H1 (cell line): ENCODE data around the gene GEMIN7. TPM values are rescaled to one million over a fixed set of nuclear protein-coding genes. Genes with fewer than 3 reads are reported as not detected.

Experiments used
- CTCF ChIA-PET: fragments of 300-600 bp; sonication (Branson Sonifier 250); formaldehyde crosslinking; loops from one replicate; lab custom pipeline; 2021; ENCODE audit not compliant: partially characterized antibody; lab: Charles Lee
- POLR2A ChIA-PET: fragments of 300-600 bp; sonication (Branson Sonifier 250); formaldehyde crosslinking; loops from one replicate; lab custom pipeline; 2021; ENCODE audit warnings: inconsistent platforms; ENCODE audit not compliant: partially characterized antibody; lab: Charles Lee
- DNase-seq, 2 experiments: peaks; one replicate each; pipeline versions ENCODE4 v3.0.0 to v3.0.0-alpha.2; 2010 to 2022; ENCODE audit warnings: low spot score in 2 of 2, low read depth in 1 of 2, mixed read lengths in 1 of 2
- FAIRE-seq: peaks from 2 replicates; lab custom pipeline; 2011; peaks lifted over from hg19 to GRCh38; lab: Jason Lieb, UNC
- H2AFZ ChIP-seq: 2 replicates; pipeline ENCODE4 v1.8.1; 2012; ENCODE audit warnings: low read length, inconsistent platforms
- H2AK5ac ChIP-seq: 2 replicates; pipeline ENCODE4 v1.6.1; 2013; ENCODE audit warnings: low read depth, low read length
- H2BK120ac ChIP-seq: replicated peaks from 2 replicates; pipeline ENCODE3; 2013; ENCODE audit warnings: low read depth, low read length, inconsistent platforms
- H2BK12ac ChIP-seq: 2 replicates; pipeline ENCODE4 v1.6.1; 2013; ENCODE audit warnings: low read depth, low read length
- H2BK15ac ChIP-seq: 2 replicates; pipeline ENCODE4 v1.6.1; 2013; ENCODE audit warnings: low read length
- H2BK20ac ChIP-seq: 2 replicates; pipeline ENCODE4 v1.6.1; 2013; ENCODE audit warnings: low read length
- H2BK5ac ChIP-seq: 2 replicates; pipeline ENCODE4 v1.6.1; 2013; ENCODE audit warnings: low read depth, low read length
- H3K14ac ChIP-seq: 2 replicates; pipeline ENCODE4 v1.6.1; 2013; ENCODE audit warnings: inconsistent platforms; ENCODE audit not compliant: insufficient read length
- H3K18ac ChIP-seq: 2 replicates; pipeline ENCODE4 v1.6.1; 2013; ENCODE audit warnings: low read length; ENCODE audit errors: extremely low read depth
- H3K23ac ChIP-seq: 2 replicates; pipeline ENCODE4 v1.6.1; 2013; ENCODE audit warnings: inconsistent platforms; ENCODE audit not compliant: insufficient read length
- H3K23me2 ChIP-seq: 2 replicates; pipeline ENCODE4 v1.6.1; 2013; ENCODE audit warnings: low read depth, low read length
- H3K27ac ChIP-seq: 2 replicates; pipeline ENCODE4 v1.6.1; 2011; ENCODE audit warnings: low read depth, low read length, inconsistent platforms
- H3K27me3 ChIP-seq, 4 experiments: replicated peaks in 1 of 4; 1 replicate in 1 of 4; 2 replicates in 3 of 4; pipeline versions ENCODE4 v1.6.1 to v1.8.1; 2011 to 2013; ENCODE audit warnings: low read length in 3 of 4, mild to moderate bottlenecking in 3 of 4, inconsistent platforms in 2 of 4, mixed read lengths in 2 of 4, moderate library complexity in 1 of 4; ENCODE audit not compliant: control insufficient read depth in 3 of 4, insufficient read depth in 3 of 4; ENCODE audit errors: extremely low read depth in 1 of 4
- H3K36me3 ChIP-seq, 4 experiments: 2 replicates each; pipeline versions ENCODE4 v1.6.1 to v1.8.1; 2011 to 2013; ENCODE audit warnings: mild to moderate bottlenecking in 4 of 4, low read length in 3 of 4, moderate library complexity in 2 of 4, control low read depth in 1 of 4, inconsistent platforms in 1 of 4; ENCODE audit not compliant: insufficient read depth in 4 of 4, control insufficient read depth in 2 of 4
- H3K4ac ChIP-seq: replicated peaks from 2 replicates; pipeline ENCODE3; 2013; ENCODE audit warnings: low read length, low read depth, mixed read lengths, inconsistent platforms; ENCODE audit not compliant: insufficient read length
- H3K4me1 ChIP-seq, 4 experiments: replicated peaks in 1 of 4; 1 replicate in 1 of 4; 2 replicates in 3 of 4; pipeline versions ENCODE4 v1.6.1 to v1.8.1; 2011 to 2013; ENCODE audit warnings: low read length in 3 of 4, inconsistent platforms in 2 of 4, mixed read lengths in 1 of 4; ENCODE audit not compliant: insufficient read depth in 4 of 4, control insufficient read depth in 3 of 4
- H3K4me2 ChIP-seq, 2 experiments: 2 replicates each; pipeline versions ENCODE4 v1.6.1 to v1.8.1; 2011 to 2013; ENCODE audit warnings: low read depth in 2 of 2, low read length in 2 of 2, control low read depth in 1 of 2, inconsistent platforms in 1 of 2, mild to moderate bottlenecking in 1 of 2; ENCODE audit not compliant: insufficient read depth in 1 of 2
- H3K4me3 ChIP-seq, 4 experiments: fragments of 200-600, 300-600 bp in 1 of 4; sonication (generic), shearing (Covaris generic), sonication (Bioruptor Twin) in 1 of 4; 2 replicates each; pipeline versions ENCODE4 v1.5.1 to v1.8.1; 2011 to 2016; ENCODE audit warnings: low read length in 4 of 4, low read depth in 3 of 4, control low read depth in 2 of 4, inconsistent platforms in 2 of 4, mild to moderate bottlenecking in 2 of 4, mixed read lengths in 1 of 4, moderate library complexity in 1 of 4; ENCODE audit not compliant: insufficient read depth in 2 of 4; ENCODE audit errors: extremely low read depth in 1 of 4
- H3K56ac ChIP-seq: replicated peaks from 2 replicates; pipeline ENCODE3; 2013; ENCODE audit warnings: low read depth, mild to moderate bottlenecking, mixed read lengths, low read length, inconsistent platforms; ENCODE audit not compliant: insufficient read length
- H3K79me1 ChIP-seq: 2 replicates; pipeline ENCODE4 v1.6.1; 2013; ENCODE audit warnings: low read depth, low read length, control low read depth
- H3K79me2 ChIP-seq, 2 experiments: 2 replicates each; pipeline versions ENCODE4 v1.6.1 to v1.8.1; 2012 to 2013; ENCODE audit warnings: low read length in 2 of 2, mild to moderate bottlenecking in 2 of 2, inconsistent platforms in 1 of 2; ENCODE audit not compliant: insufficient read depth in 2 of 2, control insufficient read depth in 1 of 2
- H3K9ac ChIP-seq, 4 experiments: replicated peaks in 1 of 4; 1 replicate in 1 of 4; 2 replicates in 3 of 4; pipeline versions ENCODE4 v1.6.1 to v1.8.1; 2011 to 2013; ENCODE audit warnings: low read depth in 3 of 4, low read length in 3 of 4, control low read depth in 2 of 4, mild to moderate bottlenecking in 2 of 4, moderate library complexity in 2 of 4, inconsistent platforms in 1 of 4; ENCODE audit errors: extremely low read depth in 1 of 4
- H3K9me3 ChIP-seq, 2 experiments: 2 replicates each; pipeline versions ENCODE4 v1.6.1 to v1.8.1; 2012 to 2013; ENCODE audit warnings: mild to moderate bottlenecking in 2 of 2, moderate library complexity in 2 of 2, control low read depth in 1 of 2, inconsistent platforms in 1 of 2, low read depth in 1 of 2, low read length in 1 of 2, mixed read lengths in 1 of 2; ENCODE audit not compliant: insufficient read depth in 2 of 2
- H4K20me1 ChIP-seq, 2 experiments: replicated peaks in 1 of 2; 2 replicates each; pipeline versions ENCODE3 to v1.8.1; 2011 to 2013; ENCODE audit warnings: inconsistent platforms in 2 of 2, low read length in 2 of 2, mild to moderate bottlenecking in 1 of 2; ENCODE audit not compliant: insufficient read depth in 2 of 2, control insufficient read depth in 1 of 2
- H4K5ac ChIP-seq: 2 replicates; pipeline ENCODE4 v1.6.1; 2013; ENCODE audit warnings: low read length, low read depth, mixed read lengths, inconsistent platforms; ENCODE audit not compliant: insufficient read length
- H4K8ac ChIP-seq: 2 replicates; pipeline ENCODE4 v1.8.0; 2013; ENCODE audit warnings: mild to moderate bottlenecking, moderate library complexity, low read length, inconsistent platforms; ENCODE audit not compliant: insufficient read depth; ENCODE audit errors: extremely low read depth
- H4K91ac ChIP-seq: replicated peaks from 2 replicates; pipeline ENCODE3; 2013; ENCODE audit warnings: low read length, mixed read lengths, inconsistent platforms; ENCODE audit not compliant: insufficient read length
- CHD2 ChIP-seq: IDR thresholded peaks from 2 replicates; pipeline ENCODE4 v1.6.1; 2012; ENCODE audit warnings: low read length, improper control_type of control experiment
- CREB1 ChIP-seq: IDR thresholded peaks from 2 replicates; pipeline ENCODE4 v1.6.1; 2012; ENCODE audit warnings: inconsistent platforms
- GTF2F1 ChIP-seq: IDR thresholded peaks from 2 replicates; pipeline ENCODE4 v1.6.1; 2012; ENCODE audit warnings: low read depth, low read length, improper control_type of control experiment, borderline replicate concordance
- NRF1 ChIP-seq: IDR thresholded peaks from 2 replicates; pipeline ENCODE4 v1.6.1; 2011; ENCODE audit warnings: mild to moderate bottlenecking, low read depth, low read length, improper control_type of control experiment
- PHF8 ChIP-seq: fragments of 200-600 bp; sonication (generic); conservative IDR thresholded peaks from 2 replicates; pipeline ENCODE4 v1.7.1; 2012; ENCODE audit warnings: low read depth, mild to moderate bottlenecking, inconsistent platforms, low read length, moderate library complexity
- RAD21 ChIP-seq, 2 experiments: IDR thresholded peaks in 1 of 2; conservative IDR thresholded peaks in 1 of 2; 2 replicates each; pipeline ENCODE4 v1.6.1; 2011; ENCODE audit warnings: low read depth in 2 of 2, low read length in 2 of 2, improper control_type of control experiment in 1 of 2, inconsistent platforms in 1 of 2, mild to moderate bottlenecking in 1 of 2, moderate library complexity in 1 of 2
- SAP30 ChIP-seq: fragments of 300-600 bp; sonication (generic); IDR thresholded peaks from 2 replicates; pipeline ENCODE4 v1.7.1; 2012; ENCODE audit warnings: low read length, moderate library complexity, mild to moderate bottlenecking, inconsistent platforms; ENCODE audit not compliant: insufficient read depth, insufficient replicate concordance
- SP1 ChIP-seq: IDR thresholded peaks from 2 replicates; pipeline ENCODE4 v1.6.1; 2011; ENCODE audit warnings: low read depth, low read length
- SP2 ChIP-seq: IDR thresholded peaks from 2 replicates; pipeline ENCODE4 v1.6.1; 2012; ENCODE audit warnings: mild to moderate bottlenecking, low read length, inconsistent platforms
- SP4 ChIP-seq: IDR thresholded peaks from 2 replicates; pipeline ENCODE4 v1.6.1; 2012; ENCODE audit warnings: low read length, inconsistent platforms
- TAF1 ChIP-seq: IDR thresholded peaks from 2 replicates; pipeline ENCODE4 v1.6.1; 2011; ENCODE audit warnings: mild to moderate bottlenecking, low read depth, low read length
- TBP ChIP-seq: IDR thresholded peaks from 2 replicates; pipeline ENCODE4 v1.6.1; 2011; ENCODE audit warnings: low read depth, low read length, improper control_type of control experiment
- WGBS, 2 experiments: shearing (Covaris generic) in 1 of 2; methylation state at CpG; one replicate each; pipeline versions ENCODE4 v1.1.6 to v1.1.7; 2013 to 2015; ENCODE audit warnings: low lambda C conversion rate in 2 of 2, mixed read lengths in 2 of 2, inconsistent platforms in 1 of 2, low coverage in 1 of 2, missing lambda C conversion rate in 1 of 2; ENCODE audit not compliant: insufficient replicate concordance in 2 of 2, insufficient coverage in 1 of 2, insufficient read length in 1 of 2; ENCODE audit errors: extremely low coverage in 1 of 2, missing lambda C conversion rate in 1 of 2; 5-methylcytosine and 5-hydroxymethylcytosine counted together
- polyA plus RNA-seq, 7 experiments: library from polyadenylated mRNA; depleted of rRNA in 3 of 7; stranded (reverse) in 5 of 7; unstranded in 2 of 7; fragments of >200 nt in 5 of 7; fragments of 200-250 nt in 2 of 7; gene quantifications; 1 replicate in 5 of 7; 2 replicates in 1 of 7; 4 replicates in 1 of 7; pipeline versions ENCODE4 v1.2.1 to v1.2.3, GENCODE V29; 2011 to 2013; ENCODE audit warnings: missing spikeins in 2 of 7, mixed read lengths in 2 of 7
- total RNA-seq: library from RNA; stranded (reverse); fragmentation: NEBNext Ultra II Directional; extraction: Animal tissue kit (Norgen Biotek cat#: 25700); gene quantifications from 2 replicates; pipeline ENCODE4 v1.2.1, GENCODE V29; 2021

The GEMIN7 gene
- total and polyA plus RNA-seq, 2 of the 8 experiments (the other 6 are each of a cell fraction or from before 2014, with no cell fraction given): 48.0 to 91.6 TPM

- H4K5ac ChIP-seq: no peak overlapping the region
- no peak overlapping the region for H2BK20ac ChIP-seq
- FAIRE-seq: no peak
- no peak overlapping the region for H2BK5ac ChIP-seq
- peaks cover 69 to 81% of the 10 kb centered on the region in 2 experiments for H4K20me1 ChIP-seq
- CTCF ChIA-PET: interaction anchor here (0.5 to 8.3 kb wide), 9 partner anchors 13 to 1981 kb away, joined by 3 to 57 read pairs (median 3); no protein-coding TSS in a partner anchor
- no peak overlapping the region for H2AK5ac ChIP-seq
- H3K14ac ChIP-seq: no peak overlapping the region
- H4K91ac ChIP-seq: no peak overlapping the region
- no peak overlapping the region for H2BK12ac ChIP-seq
- no peak overlapping the region for H3K27ac ChIP-seq
- H2BK15ac ChIP-seq: no peak overlapping the region
- H3K4me3 ChIP-seq: no peak overlapping the region
- H3K27me3 ChIP-seq: no peaks in the 10 kb centered on the region
- H3K36me3 ChIP-seq: no peaks in the 10 kb centered on the region; a peak in 2 of 8 replicates
- H3K4me2 ChIP-seq: peak overlapping the region; percentile 7 to 20; a peak in 2 of 4 replicates
- no peak overlapping the region for H3K18ac ChIP-seq
- 88% methylated on average over 15 of the region's 15 CpGs; no CpG with 5 or more reads in 1 of the 2 experiments for WGBS, 2 experiments
- no peak overlapping the region for H3K23ac ChIP-seq
- H3K56ac ChIP-seq: no peak overlapping the region
- H3K79me2 ChIP-seq: peaks cover 33 to 100% of the 10 kb centered on the region in 2 experiments
- POLR2A ChIA-PET: interaction anchor here (0.7 to 8.4 kb wide), 14 partner anchors 8 to 48 kb away, joined by 3 to 70 read pairs (median 4); partner anchors contain the start of genes GEMIN7, PPP1R37 and ZNF296
- no peak overlapping the region for H4K8ac ChIP-seq
- H3K4me1 ChIP-seq: peaks cover 0 to 34% (median 18%) of the 10 kb centered on the region in 4 experiments; a peak in 6 of 7 replicates
- peaks cover 3% of the 10 kb centered on the region for H3K23me2 ChIP-seq
- H3K9me3 ChIP-seq: no peaks in the 10 kb centered on the region
- H2AFZ ChIP-seq: no peak overlapping the region
- no peak overlapping the region for H3K4ac ChIP-seq
- no peak for DNase-seq
- peaks cover 70% of the 10 kb centered on the region for H3K79me1 ChIP-seq
- H3K9ac ChIP-seq: 0 out of 7 replicates have a peak overlapping the region, but pooled peaks of 1 of the 4 experiments have one; percentile 46
- H2BK120ac ChIP-seq: no peak overlapping the region
- TF ChIP-seq SP1 (no peak), TAF1 (no peak), PHF8 (no peak), NRF1 (no peak), SP4 (no peak), SP2 (no peak), GTF2F1 (no peak), CREB1 (no peak), CHD2 (no peak), TBP (no peak), SAP30 (no peak), RAD21 (IDR thresholded peaks at IDR 0.05 in 1 of 2, conservative IDR thresholded peaks at IDR 0.05 in 1 of 2; ENCODE audit: low read depth in 2 of 2, low read length in 2 of 2) (no peak)
Measured at GRCh38 chr19:45098521-45099466, 19.7 kb downstream of the GEMIN7 start.
